Hematopoietic multipotent progenitor cell treated with erythropoietin and hydrocortisone succinate and interleukin-3 and kit ligand, for 17 days (in vitro differentiated cells): ENCODE measurements around the gene SMG9.
"Not testable (repeated sequence)": the region's sequence is repeated elsewhere in the genome, so short reads cannot be mapped to it uniquely, and the experiment has no call there.

Experiments
- DNase-seq: peaks from one replicate; pipeline ENCODE4 v3.0.0-alpha.2; 2015; ENCODE audit warnings: low spot score

The SMG9 gene

GRCh38 chr19:43690890-43691289, 63.9 kb downstream of the SMG9 start:
- no peak for DNase-seq

GRCh38 chr19:43690444-43690843, 64.3 kb downstream of the SMG9 start:
- DNase-seq = no peak

DNA sequence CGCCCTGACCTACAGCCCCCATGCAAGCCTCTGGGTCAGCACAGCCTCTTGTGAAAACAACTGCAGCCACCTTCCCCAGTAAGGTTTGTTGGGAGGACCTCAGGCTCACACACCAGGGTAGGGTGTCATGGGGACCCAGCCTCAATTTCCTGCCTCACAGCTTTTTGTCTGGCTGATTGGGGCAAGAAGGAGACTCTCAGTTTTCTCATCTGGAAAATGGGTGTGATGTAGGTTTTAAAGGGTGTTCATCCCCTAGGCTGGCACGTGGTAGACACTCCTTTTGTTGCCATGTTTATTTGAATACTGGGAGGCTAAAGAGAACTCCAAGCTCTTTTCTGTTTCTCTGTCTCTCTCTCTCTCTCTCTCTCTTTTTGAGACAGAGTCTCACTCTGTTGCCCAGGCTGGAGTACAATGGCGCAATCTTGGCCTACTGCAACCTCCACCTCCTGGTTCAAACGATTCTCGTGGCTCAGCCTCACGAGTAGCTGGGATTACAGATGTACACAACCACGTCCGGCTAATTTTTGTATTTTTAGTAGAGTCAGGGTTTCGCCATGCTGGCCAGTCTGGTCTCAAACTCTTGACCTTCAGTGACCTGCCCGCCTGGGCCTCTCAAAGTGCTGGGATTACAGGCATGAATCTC, 66.6 kb downstream of the SMG9 start:
- DNase-seq = no peak

- DNase-seq = no peak
Measured at GRCh38 chr19:43687660-43687997, 67.1 kb downstream of the SMG9 start.

GRCh38 chr19:43684326-43684725, 70.4 kb downstream of the SMG9 start:
- DNase-seq = no peak

DNA sequence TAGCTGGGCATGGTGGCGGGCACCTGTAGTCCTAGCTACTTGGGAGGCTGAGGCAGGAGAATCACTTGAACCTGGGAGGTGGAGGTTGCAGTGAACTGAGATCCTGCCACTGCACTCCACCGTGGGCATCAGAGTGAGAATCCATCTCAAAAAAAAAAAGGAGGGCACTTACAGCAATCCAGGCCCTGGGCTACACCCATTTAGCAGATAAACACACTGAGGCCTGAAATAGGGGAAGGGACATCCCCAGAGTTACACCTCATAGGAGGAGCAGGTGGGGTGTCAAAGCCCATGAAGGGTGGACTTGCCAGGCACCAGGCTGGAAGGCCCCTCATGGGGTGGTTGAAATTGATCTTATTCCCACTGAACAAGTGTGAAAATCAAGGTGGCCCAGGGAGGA, 70.9 kb downstream of the SMG9 start:
- no peak for DNase-seq

DNA sequence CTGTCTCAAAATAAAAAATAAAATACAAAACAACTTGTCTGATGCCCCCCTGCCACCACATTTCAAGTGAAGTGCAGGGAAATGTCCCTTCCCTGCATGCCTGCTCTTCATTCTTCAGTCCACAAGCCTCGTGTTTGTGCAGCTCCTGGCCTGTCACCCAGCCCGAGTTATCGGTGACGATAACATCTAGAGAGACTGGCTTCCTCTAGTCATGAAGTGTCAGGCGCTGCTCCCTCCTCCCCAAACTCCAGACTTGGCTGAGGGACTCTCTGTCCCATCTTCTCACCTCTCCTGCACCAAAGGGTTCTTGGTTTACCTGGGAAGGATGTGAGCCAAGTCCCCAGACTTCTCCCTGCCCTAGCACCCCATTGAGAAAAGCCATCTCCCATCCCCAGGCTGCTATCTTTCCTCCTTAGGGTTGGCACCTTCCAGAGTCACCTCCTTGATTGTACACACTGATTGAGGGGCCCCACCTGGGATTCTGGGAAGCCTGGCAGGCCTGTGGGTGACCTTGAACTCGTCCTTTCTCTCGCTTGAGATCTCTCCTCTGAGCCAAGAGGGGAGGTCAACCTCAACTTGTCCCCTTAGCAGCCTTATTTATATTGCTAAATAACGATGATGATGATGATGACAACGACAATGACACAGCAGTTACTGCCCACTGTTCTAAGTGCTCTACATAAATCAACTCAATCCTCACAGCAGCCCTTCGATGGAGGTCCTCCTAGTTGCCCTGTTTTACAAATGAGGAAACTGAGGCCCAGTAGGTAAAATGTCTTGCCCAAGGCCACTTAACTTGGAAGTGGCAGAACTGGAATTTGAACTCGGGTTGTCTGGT, 71.7 kb downstream of the SMG9 start:
- no peak for DNase-seq

DNA sequence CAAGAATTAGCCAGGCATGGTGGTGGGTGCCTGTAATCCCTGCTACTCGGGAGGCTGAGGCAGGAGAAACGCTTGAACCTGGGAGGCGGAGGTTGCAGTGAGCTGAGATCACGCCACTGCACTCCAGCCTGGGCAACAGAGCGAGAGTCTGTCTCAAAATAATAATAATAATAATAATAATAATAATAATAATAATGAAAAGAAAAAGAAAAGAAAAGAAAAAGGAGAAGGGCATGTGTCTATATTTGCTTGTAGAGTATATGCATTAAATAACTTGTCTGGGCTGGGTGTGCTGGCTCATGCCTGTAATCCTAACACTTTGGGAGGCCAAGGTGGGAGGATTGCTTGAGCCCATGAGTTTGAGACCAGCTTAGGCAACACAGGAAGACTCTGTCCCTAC, 72.5 kb downstream of the SMG9 start:
- DNase-seq = not testable (repeated sequence)

DNA sequence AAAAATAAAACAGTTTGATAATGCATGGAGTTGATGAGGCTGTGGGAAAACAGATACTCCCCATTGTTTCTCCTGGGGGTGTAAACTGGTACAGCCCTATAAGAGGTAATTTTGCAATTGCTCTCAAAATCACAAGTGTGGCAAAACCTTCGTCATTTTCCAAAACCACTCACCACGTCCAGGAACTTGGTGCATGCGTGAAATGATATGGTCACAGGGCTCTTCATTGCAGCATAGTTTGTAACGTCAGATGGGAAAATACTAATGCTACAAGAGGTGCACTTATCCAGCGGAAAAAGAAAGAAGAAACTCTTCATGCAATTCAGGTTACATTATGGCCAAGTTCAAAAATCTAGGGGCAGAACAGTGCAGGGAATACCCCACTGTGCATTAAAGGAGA, 72.9 kb downstream of the SMG9 start:
- DNase-seq = no peak

GRCh38 chr19:43678512-43679261, 76.1 kb downstream of the SMG9 start:
- no peak for DNase-seq
